Adrenal gland (tissue), 5 donors: Measurements from ENCODE around the gene SEMA3G.

Experiments
- CTCF ChIP-seq, 6 experiments: fragments of 450-650 bp in 4 of 6; fragments of 200-600 bp in 2 of 6; sonication (generic) in 1 of 6; IDR thresholded peaks; 1 replicate in 5 of 6; 2 replicates in 1 of 6; pipeline versions ENCODE4 v1.5.1 to v1.8.0; 2016 to 2021; ENCODE audit warnings: antibody characterized with exemption in 6 of 6, mild to moderate bottlenecking in 2 of 6, moderate library complexity in 1 of 6
- POLR2A ChIP-seq, 2 donors: fragments of 450-650 bp; IDR thresholded peaks; one replicate each; pipeline ENCODE4 v1.6.1; 2017; ENCODE audit warnings: antibody characterized with exemption in 2 of 2, mild to moderate bottlenecking in 2 of 2, moderate library complexity in 1 of 2
- donor health status: DM: no; HTN: no; CAD: no.

- TF ChIP-seq CTCF (IDR thresholded peaks at IDR 0.05) (no peak), POLR2A (IDR thresholded peaks at IDR 0.05) (no peak)
Observed at GRCh38 chr3:52397676-52398399, 47.1 kb downstream of the SEMA3G start.
